ENCODE measurements around the gene KRTAP19-8.

Gene KRTAP19-8

GRCh38 chr21:31012133-31013089 lies 25.9 kb downstream of the KRTAP19-8 start:
- DNase-seq (ENCODE audit: low read depth in 1 of 2, low spot score in 1 of 2) = no peak

- DNase-seq (ENCODE audit: low read depth in 1 of 2, low spot score in 1 of 2) = no peak
Measured at GRCh38 chr21:31011412-31011811, 26.9 kb downstream of the KRTAP19-8 start.

GRCh38 chr21:31008355-31008754 lies 29.9 kb downstream of the KRTAP19-8 start:
- DNase-seq (ENCODE audit: low read depth in 1 of 2, low spot score in 1 of 2) = no peak

- DNase-seq (ENCODE audit: low read depth in 1 of 2, low spot score in 1 of 2) = no peak
Measured at GRCh38 chr21:31005019-31005418, 33.3 kb downstream of the KRTAP19-8 start.

- DNase-seq (ENCODE audit: low read depth in 1 of 2, low spot score in 1 of 2) = no peak
Measured at GRCh38 chr21:31003471-31003870, 34.8 kb downstream of the KRTAP19-8 start.

GRCh38 chr21:30997541-30997940 lies 40.7 kb downstream of the KRTAP19-8 start:
- DNase-seq (ENCODE audit: low read depth in 1 of 2, low spot score in 1 of 2) = no peak

GRCh38 chr21:30996728-30997127 lies 41.5 kb downstream of the KRTAP19-8 start:
- no peak for DNase-seq (ENCODE audit: low read depth in 1 of 2, low spot score in 1 of 2)

- no peak for DNase-seq (ENCODE audit: low read depth in 1 of 2, low spot score in 1 of 2)
Measured at GRCh38 chr21:30994932-30995331, 43.3 kb downstream of the KRTAP19-8 start.

GRCh38 chr21:30990514-30991262 lies 47.6 kb downstream of the KRTAP19-8 start:
- DNase-seq (ENCODE audit: low read depth in 1 of 2, low spot score in 1 of 2) = no peak

- DNase-seq (ENCODE audit: low read depth in 1 of 2, low spot score in 1 of 2) = no peak
Measured at GRCh38 chr21:30988706-30989105, 49.6 kb downstream of the KRTAP19-8 start.

Measured in stimulated activated CD4-positive, alpha-beta T cell treated with anti-CD3 and anti-CD28 coated beads, Interleukin-15, amount 100 ng/mL, for 1 hour (primary cell).